ENCODE data around the gene SNTG2.

DNA sequence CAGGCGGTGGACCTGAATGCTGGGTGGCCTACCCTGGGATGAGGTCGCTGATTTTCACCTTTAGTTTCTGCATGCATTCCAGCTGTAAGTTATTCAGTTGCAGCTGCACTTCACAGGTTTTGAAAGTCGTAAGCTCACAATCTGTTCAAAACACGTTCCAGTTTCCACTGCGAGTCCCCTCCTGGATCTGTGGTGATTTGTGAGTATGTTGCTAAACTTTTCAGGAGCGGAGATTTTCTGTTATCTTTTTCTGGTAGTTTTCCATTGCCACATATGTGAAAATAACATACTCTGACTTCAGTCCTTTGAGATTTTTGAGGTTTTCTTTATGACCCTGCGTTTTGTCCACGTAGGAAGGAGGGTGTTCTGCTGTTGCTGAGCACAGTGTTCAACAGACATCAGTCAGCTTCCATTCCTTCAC lies 102.1 kb downstream of the SNTG2 start:
- TF ChIP-seq, protein P1, sequence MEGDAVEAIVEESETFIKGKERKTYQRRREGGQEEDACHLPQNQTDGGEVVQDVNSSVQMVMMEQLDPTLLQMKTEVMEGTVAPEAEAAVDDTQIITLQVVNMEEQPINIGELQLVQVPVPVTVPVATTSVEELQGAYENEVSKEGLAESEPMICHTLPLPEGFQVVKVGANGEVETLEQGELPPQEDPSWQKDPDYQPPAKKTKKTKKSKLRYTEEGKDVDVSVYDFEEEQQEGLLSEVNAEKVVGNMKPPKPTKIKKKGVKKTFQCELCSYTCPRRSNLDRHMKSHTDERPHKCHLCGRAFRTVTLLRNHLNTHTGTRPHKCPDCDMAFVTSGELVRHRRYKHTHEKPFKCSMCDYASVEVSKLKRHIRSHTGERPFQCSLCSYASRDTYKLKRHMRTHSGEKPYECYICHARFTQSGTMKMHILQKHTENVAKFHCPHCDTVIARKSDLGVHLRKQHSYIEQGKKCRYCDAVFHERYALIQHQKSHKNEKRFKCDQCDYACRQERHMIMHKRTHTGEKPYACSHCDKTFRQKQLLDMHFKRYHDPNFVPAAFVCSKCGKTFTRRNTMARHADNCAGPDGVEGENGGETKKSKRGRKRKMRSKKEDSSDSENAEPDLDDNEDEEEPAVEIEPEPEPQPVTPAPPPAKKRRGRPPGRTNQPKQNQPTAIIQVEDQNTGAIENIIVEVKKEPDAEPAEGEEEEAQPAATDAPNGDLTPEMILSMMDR (IDR thresholded peaks at IDR 0.05; ENCODE audit: low read depth, low read length, poor library complexity, severe bottlenecking) = no peak
- TF ChIP-seq EZH2phosphoT487 (IDR thresholded peaks at IDR 0.05; ENCODE audit: borderline replicate concordance, low read length) = no peak

Data from DOHH2 (cell line).